Gastrocnemius medialis (tissue), 4 donors: ENCODE results near the gene DPP8.

Experiments
- POLR2A ChIP-seq, 2 donors: fragments of 450-650 bp; IDR thresholded peaks; one replicate each; pipeline ENCODE4 v1.6.1; 2017; ENCODE audit warnings: antibody characterized with exemption in 2 of 2, mild to moderate bottlenecking in 2 of 2, moderate library complexity in 2 of 2
- TF ChIP-seq, protein P1 (sequence below), 5 experiments: fragments of 450-650 bp in 3 of 5; fragments of 200-600 bp in 2 of 5; sonication (generic) in 2 of 5; IDR thresholded peaks in 4 of 5; conservative IDR thresholded peaks in 1 of 5; 1 replicate in 4 of 5; 2 replicates in 1 of 5; pipeline ENCODE4 v1.5.1; 2016 to 2019; ENCODE audit warnings: antibody characterized with exemption in 5 of 5, mild to moderate bottlenecking in 3 of 5, moderate library complexity in 3 of 5

DNA sequence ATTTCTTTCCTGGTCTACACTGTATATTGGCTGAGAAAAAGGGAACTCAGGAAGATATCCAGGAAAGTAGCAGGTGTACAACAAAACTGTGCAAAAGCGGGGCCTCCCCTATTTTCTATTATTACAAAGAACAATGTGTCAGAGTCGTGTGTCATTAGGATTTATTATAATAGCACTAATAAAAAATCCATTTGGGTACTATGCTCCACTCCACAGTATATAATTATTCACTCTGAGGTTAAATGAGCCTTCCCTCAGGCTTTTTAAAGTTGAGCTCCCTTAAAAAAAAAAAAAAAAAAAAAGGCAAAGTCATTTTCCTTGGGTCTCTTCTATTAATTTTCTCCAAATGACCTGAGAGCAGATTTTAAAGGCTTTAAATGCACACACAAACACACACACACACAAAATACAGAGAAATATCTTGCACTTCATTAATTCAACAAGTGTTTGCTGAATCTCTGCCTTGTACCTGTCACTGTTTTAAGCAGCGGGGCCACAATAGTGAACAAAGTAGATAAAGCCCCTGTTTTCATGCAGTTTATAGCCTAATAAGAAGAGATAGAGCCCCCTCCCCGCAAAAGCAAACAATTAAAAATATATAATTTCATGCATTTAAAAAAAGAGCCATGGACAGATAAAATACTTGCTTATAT lies 1.3 kb upstream of the DPP8 start:
- no peak for TF ChIP-seq POLR2A (IDR thresholded peaks at IDR 0.05)
- TF ChIP-seq, protein P1, sequence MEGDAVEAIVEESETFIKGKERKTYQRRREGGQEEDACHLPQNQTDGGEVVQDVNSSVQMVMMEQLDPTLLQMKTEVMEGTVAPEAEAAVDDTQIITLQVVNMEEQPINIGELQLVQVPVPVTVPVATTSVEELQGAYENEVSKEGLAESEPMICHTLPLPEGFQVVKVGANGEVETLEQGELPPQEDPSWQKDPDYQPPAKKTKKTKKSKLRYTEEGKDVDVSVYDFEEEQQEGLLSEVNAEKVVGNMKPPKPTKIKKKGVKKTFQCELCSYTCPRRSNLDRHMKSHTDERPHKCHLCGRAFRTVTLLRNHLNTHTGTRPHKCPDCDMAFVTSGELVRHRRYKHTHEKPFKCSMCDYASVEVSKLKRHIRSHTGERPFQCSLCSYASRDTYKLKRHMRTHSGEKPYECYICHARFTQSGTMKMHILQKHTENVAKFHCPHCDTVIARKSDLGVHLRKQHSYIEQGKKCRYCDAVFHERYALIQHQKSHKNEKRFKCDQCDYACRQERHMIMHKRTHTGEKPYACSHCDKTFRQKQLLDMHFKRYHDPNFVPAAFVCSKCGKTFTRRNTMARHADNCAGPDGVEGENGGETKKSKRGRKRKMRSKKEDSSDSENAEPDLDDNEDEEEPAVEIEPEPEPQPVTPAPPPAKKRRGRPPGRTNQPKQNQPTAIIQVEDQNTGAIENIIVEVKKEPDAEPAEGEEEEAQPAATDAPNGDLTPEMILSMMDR (IDR thresholded peaks at IDR 0.05 in 4 of 5, conservative IDR thresholded peaks at IDR 0.05 in 1 of 5): no peak
